ENCODE measurements around the gene PROZ.

PROZ gene

DNA sequence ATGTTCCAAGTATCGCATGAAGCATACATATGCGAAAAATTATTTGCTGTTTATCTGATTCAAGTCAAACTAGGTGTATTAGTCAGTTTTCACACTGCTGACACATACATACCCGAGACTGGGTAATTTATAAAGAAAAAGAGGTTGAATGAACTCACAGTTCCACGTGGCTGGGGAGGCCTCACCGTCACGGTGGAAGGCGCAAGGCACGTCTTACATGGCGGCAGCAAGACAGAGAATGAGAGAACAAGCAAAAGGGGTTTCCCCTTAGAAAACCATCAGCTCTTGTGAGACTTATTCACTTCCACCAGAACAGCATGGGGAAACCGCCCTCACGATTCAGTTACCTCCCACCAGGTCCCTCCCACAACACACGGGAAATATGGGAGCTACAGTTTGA is 13.0 kb upstream of the PROZ start:
- H4K20me1 ChIP-seq (ENCODE audit: insufficient read depth) = no peaks in the 10 kb centered on the region
- H3K79me2 ChIP-seq (ENCODE audit: insufficient read depth, low read depth) = no peaks in the 10 kb centered on the region
- H2AFZ ChIP-seq (ENCODE audit: low read depth) = no peak overlapping the region
- H3K36me3 ChIP-seq (ENCODE audit: insufficient read depth) = no peaks in the 10 kb centered on the region
- H3K27me3 ChIP-seq (ENCODE audit: insufficient read depth, low read depth) = no peaks in the 10 kb centered on the region
- H3K27ac ChIP-seq = no peak overlapping the region
- H3K4me3 ChIP-seq (IDR thresholded peaks at IDR 0.05; ENCODE audit: insufficient read depth, low read depth, low read length) = no peak overlapping the region
- H3K4me1 ChIP-seq (ENCODE audit: low read depth, poor library complexity, severe bottlenecking) = no peaks in the 10 kb centered on the region
- H3K4me2 ChIP-seq = no peak overlapping the region
- TF ChIP-seq, protein P1, sequence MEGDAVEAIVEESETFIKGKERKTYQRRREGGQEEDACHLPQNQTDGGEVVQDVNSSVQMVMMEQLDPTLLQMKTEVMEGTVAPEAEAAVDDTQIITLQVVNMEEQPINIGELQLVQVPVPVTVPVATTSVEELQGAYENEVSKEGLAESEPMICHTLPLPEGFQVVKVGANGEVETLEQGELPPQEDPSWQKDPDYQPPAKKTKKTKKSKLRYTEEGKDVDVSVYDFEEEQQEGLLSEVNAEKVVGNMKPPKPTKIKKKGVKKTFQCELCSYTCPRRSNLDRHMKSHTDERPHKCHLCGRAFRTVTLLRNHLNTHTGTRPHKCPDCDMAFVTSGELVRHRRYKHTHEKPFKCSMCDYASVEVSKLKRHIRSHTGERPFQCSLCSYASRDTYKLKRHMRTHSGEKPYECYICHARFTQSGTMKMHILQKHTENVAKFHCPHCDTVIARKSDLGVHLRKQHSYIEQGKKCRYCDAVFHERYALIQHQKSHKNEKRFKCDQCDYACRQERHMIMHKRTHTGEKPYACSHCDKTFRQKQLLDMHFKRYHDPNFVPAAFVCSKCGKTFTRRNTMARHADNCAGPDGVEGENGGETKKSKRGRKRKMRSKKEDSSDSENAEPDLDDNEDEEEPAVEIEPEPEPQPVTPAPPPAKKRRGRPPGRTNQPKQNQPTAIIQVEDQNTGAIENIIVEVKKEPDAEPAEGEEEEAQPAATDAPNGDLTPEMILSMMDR (conservative IDR thresholded peaks at IDR 0.05; ENCODE audit: low read depth, low read length) = no peak
- H3K9ac ChIP-seq = no peak overlapping the region

DNA sequence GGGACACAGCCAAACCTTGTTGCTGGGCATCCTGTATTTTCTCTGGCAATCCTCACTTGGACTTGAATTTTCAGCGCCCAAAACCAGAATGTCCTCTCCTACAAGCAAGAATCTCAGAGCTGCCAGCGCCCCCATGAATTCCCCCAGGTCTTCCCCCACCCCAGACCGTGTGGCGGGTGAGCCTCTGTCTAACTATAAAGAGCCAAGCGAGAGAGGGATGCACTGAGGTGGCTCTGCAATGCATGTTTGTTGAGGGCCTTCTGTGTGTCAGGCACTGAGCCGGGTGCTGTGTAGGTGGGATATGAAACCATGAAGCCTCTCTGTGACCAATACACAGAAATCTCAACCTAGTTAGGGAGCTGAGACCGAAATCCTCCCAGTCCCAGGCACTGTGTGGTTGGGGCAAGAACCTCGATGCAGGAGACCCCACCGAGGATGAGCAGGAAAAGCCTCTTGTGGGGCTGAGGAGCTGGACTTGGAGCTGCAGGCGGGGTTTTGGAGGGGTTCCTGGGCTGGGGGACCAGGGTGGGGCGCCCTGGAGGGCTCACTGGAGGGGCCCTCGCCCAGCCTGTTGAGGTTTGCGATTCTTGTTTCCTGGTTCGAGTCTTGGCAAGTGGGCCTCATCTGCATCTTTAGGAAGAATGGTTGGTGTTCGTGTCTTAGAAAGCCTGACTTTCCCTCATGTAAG is 12.4 kb upstream of the PROZ start:
- H3K4me3 ChIP-seq (IDR thresholded peaks at IDR 0.05; ENCODE audit: insufficient read depth, low read depth, low read length) = no peak overlapping the region
- H3K9ac ChIP-seq = no peak overlapping the region
- no peaks in the 10 kb centered on the region for H4K20me1 ChIP-seq (ENCODE audit: insufficient read depth)
- H2AFZ ChIP-seq (ENCODE audit: low read depth) = no peak overlapping the region
- no peaks in the 10 kb centered on the region for H3K27me3 ChIP-seq (ENCODE audit: insufficient read depth, low read depth)
- H3K79me2 ChIP-seq (ENCODE audit: insufficient read depth, low read depth) = no peaks in the 10 kb centered on the region
- TF ChIP-seq, protein P1 (conservative IDR thresholded peaks at IDR 0.05; ENCODE audit: low read depth, low read length) = no peak
- no peak overlapping the region for H3K27ac ChIP-seq
- H3K4me2 ChIP-seq = no peak overlapping the region
- H3K4me1 ChIP-seq (ENCODE audit: low read depth, poor library complexity, severe bottlenecking) = no peaks in the 10 kb centered on the region
- H3K36me3 ChIP-seq (ENCODE audit: insufficient read depth) = no peaks in the 10 kb centered on the region

DNA sequence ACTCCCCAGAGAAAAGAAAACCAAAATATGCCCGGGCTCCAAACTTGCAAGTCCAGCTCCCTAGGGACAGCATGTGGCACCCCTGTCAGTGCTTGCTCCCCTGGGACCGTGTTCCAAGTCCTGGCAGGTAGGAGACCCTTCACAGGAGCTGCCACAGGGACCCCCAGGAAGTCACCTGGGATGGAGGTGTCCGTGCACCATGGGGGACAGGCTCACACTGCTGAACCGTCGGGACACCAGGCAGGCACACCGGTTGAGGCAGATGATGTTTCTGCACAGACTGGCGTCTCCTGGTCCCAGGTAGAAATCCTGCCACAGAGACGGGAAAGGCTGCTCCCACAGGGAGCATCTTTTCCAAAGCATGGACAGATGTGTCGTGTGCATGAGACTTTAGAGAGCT is 11.7 kb upstream of the PROZ start:
- no peaks in the 10 kb centered on the region for H3K36me3 ChIP-seq (ENCODE audit: insufficient read depth)
- H4K20me1 ChIP-seq (ENCODE audit: insufficient read depth) = no peaks in the 10 kb centered on the region
- no peak overlapping the region for H3K4me3 ChIP-seq (IDR thresholded peaks at IDR 0.05; ENCODE audit: insufficient read depth, low read depth, low read length)
- no peaks in the 10 kb centered on the region for H3K79me2 ChIP-seq (ENCODE audit: insufficient read depth, low read depth)
- H3K27me3 ChIP-seq (ENCODE audit: insufficient read depth, low read depth) = no peaks in the 10 kb centered on the region
- no peak overlapping the region for H2AFZ ChIP-seq (ENCODE audit: low read depth)
- H3K27ac ChIP-seq = no peak overlapping the region
- H3K9ac ChIP-seq = no peak overlapping the region
- no peak overlapping the region for H3K4me2 ChIP-seq
- no peaks in the 10 kb centered on the region for H3K4me1 ChIP-seq (ENCODE audit: low read depth, poor library complexity, severe bottlenecking)
- TF ChIP-seq, protein P1 (conservative IDR thresholded peaks at IDR 0.05; ENCODE audit: low read depth, low read length) = no peak

DNA sequence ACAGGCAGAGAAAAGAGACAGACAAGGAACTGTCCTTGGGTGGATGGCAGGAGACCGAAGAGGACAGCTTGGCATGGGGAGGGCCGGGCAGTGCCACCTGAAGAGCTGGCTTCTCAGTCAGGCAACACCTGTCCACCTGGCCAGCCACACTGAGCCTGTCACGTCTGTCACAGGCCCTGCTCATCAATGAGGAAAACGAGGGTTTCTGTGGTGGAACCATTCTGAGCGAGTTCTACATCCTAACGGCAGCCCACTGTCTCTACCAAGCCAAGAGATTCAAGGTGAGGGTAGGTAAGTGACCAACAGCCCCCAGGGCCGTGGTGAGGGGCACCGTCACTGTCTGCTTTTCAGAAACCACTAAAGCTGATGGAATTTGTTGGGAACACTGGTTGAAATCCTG is 11.2 kb upstream of the PROZ start:
- H3K4me2 ChIP-seq = no peak overlapping the region
- H3K79me2 ChIP-seq (ENCODE audit: insufficient read depth, low read depth) = no peaks in the 10 kb centered on the region
- H3K27me3 ChIP-seq (ENCODE audit: insufficient read depth, low read depth) = no peaks in the 10 kb centered on the region

More for the DNA sequence above, 11.2 kb upstream of the PROZ start:
- Histone ChIP-seq H3K9ac (no peak overlapping the region), H2AFZ (ENCODE audit: low read depth) (no peak overlapping the region), H4K20me1 (ENCODE audit: insufficient read depth) (no peaks in the 10 kb centered on the region), H3K27ac (no peak overlapping the region), H3K4me1 (ENCODE audit: low read depth, poor library complexity, severe bottlenecking) (peaks cover 1% of the 10 kb centered on the region), H3K4me3 (IDR thresholded peaks at IDR 0.05; ENCODE audit: insufficient read depth, low read depth, low read length) (no peak overlapping the region), H3K36me3 (ENCODE audit: insufficient read depth) (no peaks in the 10 kb centered on the region)
- TF ChIP-seq, protein P1 (conservative IDR thresholded peaks at IDR 0.05; ENCODE audit: low read depth, low read length) = no peak
